ENCODE measurements around the gene RELA. TPM values are rescaled to one million over a fixed set of nuclear protein-coding genes. Genes with fewer than 3 reads are reported as not detected.
A peak's percentile ranks its signal among the peaks of the same experiment; 100 is the strongest.

The RELA gene
- total and polyA plus RNA-seq, 8 donors, result 29.8 to 46.6 (median 35.4) TPM

DNA sequence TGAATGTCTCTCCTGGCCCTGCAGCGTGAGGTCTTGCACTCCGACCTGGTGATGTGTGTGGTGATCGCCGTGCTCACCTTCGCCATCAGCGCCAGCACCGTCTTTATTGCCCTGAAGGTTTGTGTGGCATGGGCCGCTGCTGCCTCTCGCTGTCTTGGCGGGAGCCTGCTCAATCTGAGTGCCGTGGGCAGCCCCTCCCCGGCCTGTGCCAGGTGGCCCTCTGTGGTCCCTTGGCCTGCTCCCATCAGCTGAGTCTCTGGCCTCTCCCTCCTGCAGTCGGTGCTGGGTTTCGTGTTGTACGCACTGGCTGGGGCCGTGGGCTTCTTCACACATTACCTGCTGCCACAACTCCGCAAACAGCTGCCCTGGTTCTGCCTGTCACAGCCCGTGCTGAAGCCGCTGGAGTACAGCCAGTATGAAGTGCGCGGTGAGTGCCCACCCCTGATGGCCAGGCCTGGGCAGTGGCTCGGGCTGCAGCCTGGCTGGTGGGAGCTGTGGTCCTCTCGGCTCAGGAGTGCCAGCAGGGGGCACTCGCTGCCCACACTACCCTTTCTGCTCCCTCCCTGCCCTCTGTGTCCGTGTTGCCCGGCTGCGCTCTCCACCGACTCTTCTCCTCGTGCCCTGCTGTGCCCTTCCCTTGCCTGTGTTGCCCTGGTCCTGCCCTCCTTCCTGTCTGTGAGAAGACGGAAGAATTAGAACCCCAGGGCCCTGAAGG is 36.9 kb downstream of the RELA start:
- Histone ChIP-seq H3K27ac (no peak overlapping the region), H3K36me3 (peaks cover 0 to 40% (median 39%) of the 10 kb centered on the region in 3 donors), H3K4me3 (no peak overlapping the region), H3K9me3 (no peaks in the 10 kb centered on the region), H3K27me3 (no peaks in the 10 kb centered on the region), H3K4me1 (no peaks in the 10 kb centered on the region)
- peak in 3 of 4 donors; percentile 74 to 91 (median 85) for ATAC-seq
- intact Hi-C loops (cut with DNase I), result loop anchor here in 1 of 3 donors (10.0 kb wide), 1 partner anchor 359 kb away; no protein-coding TSS in a partner anchor
- TF ChIP-seq CTCF (IDR thresholded peaks at IDR 0.05), result peak; percentile 8 to 34 (median 30)
- peak in 3 of 6 donors; percentile 38 to 73 (median 52) for DNase-seq
- no peak for FAIRE-seq
- 75 to 77% methylated on average over 30 of the region's 30 CpGs for WGBS, 2 donors

- H3K36me3 ChIP-seq, result peaks cover 0 to 39% (median 33%) of the 10 kb centered on the region in 3 donors
Measured at GRCh38 chr11:65624931-65625627, 37.6 kb downstream of the RELA start.

GRCh38 chr11:65623852-65624616 is 38.7 kb downstream of the RELA start:
- FAIRE-seq (no peak), DNase-seq (peak in 2 of 6 donors; percentile 23 to 75), ATAC-seq (no peak)
- WGBS, 2 donors, result 91 to 93% methylated on average over 25 of the region's 25 CpGs
- no peak for TF ChIP-seq CTCF (IDR thresholded peaks at IDR 0.05)
- intact Hi-C loops (cut with DNase I), result loop anchor here in 1 of 3 donors (10.0 kb wide), 1 partner anchor 361 kb away; no protein-coding TSS in a partner anchor
- H3K4me3 ChIP-seq, result no peak overlapping the region
- H3K9me3 ChIP-seq, result no peaks in the 10 kb centered on the region
- peaks cover 0 to 40% (median 32%) of the 10 kb centered on the region in 3 donors for H3K36me3 ChIP-seq
- H3K4me1 ChIP-seq, result no peaks in the 10 kb centered on the region
- no peaks in the 10 kb centered on the region for H3K27me3 ChIP-seq
- H3K27ac ChIP-seq, result no peak overlapping the region

More at GRCh38 chr11:65624931-65625627, 37.6 kb downstream of the RELA start:
- ATAC-seq (no peak), DNase-seq (peak in 2 of 6 donors; percentile 26 to 56), FAIRE-seq (no peak)
- no peak for TF ChIP-seq CTCF (IDR thresholded peaks at IDR 0.05)
- Histone ChIP-seq H3K4me1 (no peaks in the 10 kb centered on the region), H3K4me3 (no peak overlapping the region), H3K27ac (no peak overlapping the region), H3K9me3 (no peaks in the 10 kb centered on the region), H3K27me3 (no peaks in the 10 kb centered on the region)
- 89 to 90% methylated on average over 30 of the region's 30 CpGs for WGBS, 2 donors
- intact Hi-C loops (cut with DNase I), result loop anchor here in 1 of 3 donors (10.0 kb wide), 1 partner anchor 360 kb away; no protein-coding TSS in a partner anchor

- DNase-seq, result no peak
- intact Hi-C loops (cut with DNase I), result loop anchor here in 1 of 3 donors (10.0 kb wide), 1 partner anchor 362 kb away; no protein-coding TSS in a partner anchor
- ATAC-seq, result no peak
- Histone ChIP-seq H3K9me3 (no peaks in the 10 kb centered on the region), H3K4me3 (no peak overlapping the region), H3K27ac (no peak overlapping the region), H3K4me1 (no peaks in the 10 kb centered on the region), H3K36me3 (peaks cover 1 to 44% (median 41%) of the 10 kb centered on the region in 3 donors), H3K27me3 (no peaks in the 10 kb centered on the region)
- 89 to 95% methylated on average over 14 of the region's 14 CpGs for WGBS, 2 donors
- TF ChIP-seq CTCF (IDR thresholded peaks at IDR 0.05), result no peak
- no peak for FAIRE-seq
Measured at GRCh38 chr11:65623177-65623576, 39.5 kb downstream of the RELA start.

Data from pancreas (tissue), 10 donors.